Memory B cell (primary cell): ENCODE results near the gene SLC1A7.

Experiments
- ATAC-seq: fragments of 150-1000 bp; cut with Tn5 transposase; 2 replicates; pipeline ENCODE4 v1.10.0; 2021; ENCODE audit warnings: low read depth, mild to moderate bottlenecking, moderate library complexity
- DNase-seq, 2 donors: peaks; one replicate each; pipeline ENCODE4 v3.0.0; 2022; ENCODE audit warnings: low spot score in 2 of 2
- H3K27ac Mint-ChIP-seq: one replicate; pipeline ENCODE4 v1.8.0; 2022; ENCODE audit warnings: mild to moderate bottlenecking, moderate library complexity, mixed read lengths
- H3K27me3 Mint-ChIP-seq: one replicate; pipeline ENCODE4 v1.8.0; 2022; ENCODE audit warnings: mixed read lengths
- H3K36me3 Mint-ChIP-seq: one replicate; pipeline ENCODE4 v1.8.0; 2022; ENCODE audit warnings: mild to moderate bottlenecking, mixed read lengths
- H3K4me1 Mint-ChIP-seq: one replicate; pipeline ENCODE4 v1.8.0; 2022; ENCODE audit warnings: mixed read lengths
- H3K4me3 Mint-ChIP-seq: one replicate; pipeline ENCODE4 v1.8.0; 2022; ENCODE audit warnings: mild to moderate bottlenecking, moderate library complexity, mixed read lengths
- H3K9me3 Mint-ChIP-seq: one replicate; pipeline ENCODE4 v1.8.0; 2022; ENCODE audit warnings: mixed read lengths

Gene SLC1A7

DNA sequence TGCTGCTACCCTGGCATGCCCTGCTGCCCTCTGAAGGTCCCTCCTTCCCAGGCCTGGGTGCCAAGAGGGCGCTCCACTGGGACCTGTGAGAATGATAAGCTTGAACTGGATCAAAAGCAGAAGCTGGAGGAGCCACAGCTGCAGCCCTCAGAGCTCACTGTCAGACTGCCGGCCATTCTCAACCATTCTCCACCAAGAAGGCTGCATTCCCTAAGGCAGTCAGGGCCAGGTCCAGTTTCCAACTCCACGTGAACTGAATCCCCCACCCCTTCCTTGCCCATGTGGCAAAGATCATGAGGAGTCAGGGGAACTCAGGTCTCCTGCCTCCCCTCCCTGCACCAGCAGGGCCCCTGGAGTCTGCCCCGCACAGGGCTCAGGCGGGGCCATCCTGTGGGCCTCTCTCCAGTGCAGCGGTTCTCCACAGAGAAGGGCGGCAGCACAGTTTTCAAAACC lies 19.5 kb downstream of the SLC1A7 start:
- no peak for DNase-seq
- no peak overlapping the region for H3K4me3 Mint-ChIP-seq
- ATAC-seq = no peak
- H3K27me3 Mint-ChIP-seq = peaks cover 15% of the 10 kb centered on the region
- no peaks in the 10 kb centered on the region for H3K9me3 Mint-ChIP-seq
- no peaks in the 10 kb centered on the region for H3K4me1 Mint-ChIP-seq
- H3K27ac Mint-ChIP-seq = no peak overlapping the region
- no peaks in the 10 kb centered on the region for H3K36me3 Mint-ChIP-seq

DNA sequence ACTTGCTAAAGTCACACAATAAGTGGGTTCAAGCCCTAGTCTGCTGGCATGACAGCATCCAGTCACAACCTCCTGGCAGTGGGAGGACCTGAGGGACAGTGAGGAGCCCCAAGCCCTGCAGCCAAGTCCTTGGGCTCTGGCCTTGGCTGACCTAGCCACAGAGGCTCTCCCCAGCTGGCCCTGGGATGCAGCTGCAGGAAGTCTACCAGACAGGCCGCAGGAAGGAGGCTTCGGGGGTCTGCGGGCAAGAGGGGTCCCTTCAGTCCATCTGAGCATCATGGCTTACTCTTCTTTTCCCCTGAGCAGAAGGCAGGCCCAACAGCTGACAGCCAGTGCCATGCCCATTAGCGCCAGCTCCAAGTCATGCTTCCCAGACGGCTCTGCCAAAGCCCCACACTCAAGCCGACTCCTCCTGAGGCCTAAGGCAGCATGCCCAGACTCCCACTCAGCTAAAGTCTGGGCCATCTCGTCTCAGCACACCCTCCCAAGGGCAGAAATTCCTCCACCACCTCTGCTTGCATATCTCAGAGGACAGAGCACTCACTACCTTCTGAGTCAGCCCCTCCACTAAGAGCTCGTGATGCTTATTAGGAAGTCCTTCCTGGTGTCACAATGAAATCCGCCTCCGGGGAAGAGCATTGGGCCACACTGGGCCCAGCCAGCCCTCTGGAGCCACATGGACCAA lies 20.1 kb downstream of the SLC1A7 start:
- DNase-seq (no peak), ATAC-seq (no peak)
- Mint-ChIP-seq H3K27me3 (peaks cover 15% of the 10 kb centered on the region), H3K4me3 (no peak overlapping the region), H3K4me1 (no peaks in the 10 kb centered on the region), H3K9me3 (no peaks in the 10 kb centered on the region), H3K27ac (no peak overlapping the region), H3K36me3 (no peaks in the 10 kb centered on the region)

DNA sequence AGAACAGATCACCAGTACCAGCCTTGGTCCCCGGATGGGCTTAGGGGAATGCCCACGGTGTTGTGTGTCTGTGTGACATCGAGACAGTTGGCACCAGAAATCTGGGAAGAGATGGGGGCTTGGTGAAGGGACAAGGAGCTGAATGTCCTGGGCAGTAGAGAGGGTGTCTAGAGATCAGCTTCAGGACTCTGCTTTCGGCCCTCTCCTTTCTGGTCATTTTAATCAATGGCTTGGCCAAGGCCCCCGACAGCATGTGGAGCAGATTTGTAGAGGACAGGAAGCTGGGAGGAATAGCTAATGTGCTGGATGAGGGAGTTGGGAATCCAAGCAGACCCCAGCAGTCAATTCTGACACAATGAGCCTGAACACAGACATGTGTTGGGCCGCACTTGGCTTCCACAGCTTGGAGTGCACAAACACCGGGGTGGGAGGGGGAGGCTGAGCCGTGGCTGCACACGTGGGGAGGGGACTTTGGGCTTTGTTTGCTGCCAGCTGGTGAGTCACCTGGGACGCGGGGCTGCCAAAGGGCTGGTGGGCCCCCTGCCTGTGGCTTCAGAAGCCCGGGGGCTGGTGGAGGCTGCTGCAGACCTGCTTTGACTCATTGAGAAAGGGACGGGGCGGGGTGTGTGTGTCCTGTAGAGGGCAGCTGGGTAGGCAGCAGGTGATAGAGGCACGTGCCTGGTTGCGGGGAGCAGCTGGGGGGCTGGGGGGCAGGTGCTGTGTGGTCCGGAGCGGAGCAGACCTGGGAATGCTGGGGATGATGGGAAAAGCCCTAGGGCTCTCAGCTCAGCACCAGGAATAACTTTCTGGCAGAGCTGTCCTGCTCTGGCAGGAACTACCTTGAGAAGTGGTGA lies 20.9 kb downstream of the SLC1A7 start:
- Mint-ChIP-seq H3K36me3 (no peaks in the 10 kb centered on the region), H3K4me1 (no peaks in the 10 kb centered on the region), H3K4me3 (no peak overlapping the region), H3K9me3 (no peaks in the 10 kb centered on the region), H3K27me3 (peaks cover 21% of the 10 kb centered on the region), H3K27ac (no peak overlapping the region)
- DNase-seq (no peak), ATAC-seq (no peak)

DNA sequence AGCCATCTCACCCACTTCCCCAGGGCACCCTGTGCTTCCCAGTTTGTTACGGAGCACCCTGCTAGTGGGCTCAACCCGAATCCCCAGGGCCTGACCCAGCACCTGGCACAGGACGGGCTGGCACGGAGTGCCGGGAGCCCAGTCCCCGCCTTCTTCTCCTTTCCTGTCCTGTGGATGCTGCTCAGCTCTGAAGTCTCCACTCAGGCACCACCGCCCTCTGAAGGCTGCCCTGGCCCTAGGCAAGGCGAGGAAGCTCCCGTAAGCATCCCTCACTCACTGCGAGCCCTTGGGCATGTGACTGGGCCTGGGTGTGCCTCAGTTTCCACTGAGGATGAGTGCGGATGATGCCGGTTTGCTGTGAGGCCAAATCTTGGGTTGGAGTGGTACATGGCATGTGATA lies 21.8 kb downstream of the SLC1A7 start:
- Mint-ChIP-seq H3K27me3 (peaks cover 23% of the 10 kb centered on the region), H3K4me1 (no peaks in the 10 kb centered on the region), H3K36me3 (no peaks in the 10 kb centered on the region), H3K9me3 (no peaks in the 10 kb centered on the region), H3K4me3 (no peak overlapping the region), H3K27ac (no peak overlapping the region)
- DNase-seq = no peak
- no peak for ATAC-seq

DNA sequence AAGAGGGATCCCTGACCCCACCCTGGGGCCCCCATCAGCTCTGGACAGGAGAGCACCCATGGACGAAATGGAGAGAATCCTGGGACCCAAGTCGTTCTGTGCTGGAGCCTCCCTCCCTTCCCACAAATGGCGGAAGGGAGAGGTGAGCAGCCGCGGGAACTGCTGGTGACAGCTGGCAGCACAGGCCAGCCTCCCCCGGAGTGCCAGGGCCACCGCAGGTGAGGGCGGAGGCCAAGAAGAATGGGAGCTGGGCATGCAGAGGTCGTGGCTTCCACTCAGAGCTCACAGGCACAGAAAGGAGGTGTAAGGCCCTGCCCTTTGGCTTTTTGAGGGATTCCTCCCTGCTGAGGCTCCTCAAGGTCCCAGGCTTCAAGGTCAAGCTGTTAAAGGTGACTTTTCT lies 24.6 kb downstream of the SLC1A7 start:
- Mint-ChIP-seq H3K27ac (no peak overlapping the region), H3K4me1 (no peaks in the 10 kb centered on the region), H3K27me3 (peaks cover 31% of the 10 kb centered on the region), H3K4me3 (no peak overlapping the region), H3K9me3 (no peaks in the 10 kb centered on the region), H3K36me3 (no peaks in the 10 kb centered on the region)
- DNase-seq = no peak
- ATAC-seq = no peak

DNA sequence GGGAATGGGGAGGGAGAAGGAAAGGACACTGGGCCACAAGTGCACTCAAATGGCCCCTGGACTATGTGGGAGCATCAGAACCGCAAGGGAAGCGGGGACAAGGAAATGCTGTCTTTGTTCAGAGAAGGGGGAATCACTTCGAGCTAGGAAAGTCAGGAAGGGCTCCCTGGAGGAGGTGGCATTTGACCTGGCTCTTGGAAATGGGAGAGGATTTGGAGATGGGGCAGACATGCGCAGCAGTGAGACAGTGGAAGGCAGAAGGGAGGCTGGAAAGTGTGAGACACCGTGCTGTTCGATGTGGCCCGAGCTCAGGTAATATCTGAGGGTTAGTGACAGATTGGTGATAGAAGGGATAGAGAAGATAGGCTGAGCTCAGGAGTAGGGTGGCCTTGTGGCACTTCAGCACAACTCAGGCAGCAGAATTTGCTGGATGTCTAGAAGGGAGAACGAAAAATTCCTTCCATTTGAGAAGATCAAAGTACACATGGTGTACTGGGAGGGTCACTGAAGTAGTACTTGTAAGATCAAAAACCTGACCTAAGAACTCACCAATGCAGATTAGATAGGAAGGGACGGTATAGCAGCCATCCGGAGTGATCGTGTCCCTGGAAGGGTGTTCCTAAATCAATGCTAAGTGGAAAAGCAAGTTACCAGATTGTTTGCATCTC lies 25.4 kb downstream of the SLC1A7 start:
- H3K27ac Mint-ChIP-seq = no peak overlapping the region

DNA sequence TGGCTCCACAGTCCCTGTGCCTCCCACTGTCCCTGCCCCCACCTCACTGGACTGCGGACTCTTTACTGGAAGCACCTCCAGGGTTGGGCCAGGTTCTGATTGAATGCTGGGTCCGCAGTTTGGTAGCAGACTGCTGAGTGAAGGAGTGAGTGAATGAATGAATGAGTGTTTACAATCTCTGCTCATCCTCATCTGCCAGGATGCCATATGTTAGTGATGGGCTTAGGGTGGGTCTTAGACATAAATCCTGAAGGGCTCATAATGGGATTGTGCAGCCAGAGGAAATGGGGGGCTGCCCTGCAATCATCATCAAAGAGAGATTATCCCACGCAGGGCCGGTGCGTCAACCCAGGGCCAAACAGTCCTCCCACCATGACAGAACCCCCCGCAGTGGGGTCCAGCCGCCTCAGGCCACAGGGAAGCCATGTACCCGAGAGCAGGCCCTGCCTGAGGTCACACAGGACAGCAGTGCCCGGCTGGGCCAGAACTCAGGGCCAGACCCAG lies 26.1 kb downstream of the SLC1A7 start:
- H3K27ac Mint-ChIP-seq = no peak overlapping the region
- H3K27me3 Mint-ChIP-seq = peaks cover 32% of the 10 kb centered on the region
- DNase-seq (no peak), ATAC-seq (no peak)
- no peaks in the 10 kb centered on the region for H3K36me3 Mint-ChIP-seq
- H3K9me3 Mint-ChIP-seq = peaks cover 4% of the 10 kb centered on the region
- H3K4me1 Mint-ChIP-seq = no peaks in the 10 kb centered on the region
- H3K4me3 Mint-ChIP-seq = no peak overlapping the region

More for the DNA sequence above, 25.4 kb downstream of the SLC1A7 start:
- no peak for DNase-seq
- no peaks in the 10 kb centered on the region for H3K36me3 Mint-ChIP-seq
- H3K4me3 Mint-ChIP-seq = no peak overlapping the region
- H3K27me3 Mint-ChIP-seq = peaks cover 32% of the 10 kb centered on the region
- ATAC-seq = no peak
- peaks cover 4% of the 10 kb centered on the region for H3K9me3 Mint-ChIP-seq
- H3K4me1 Mint-ChIP-seq = no peaks in the 10 kb centered on the region

DNA sequence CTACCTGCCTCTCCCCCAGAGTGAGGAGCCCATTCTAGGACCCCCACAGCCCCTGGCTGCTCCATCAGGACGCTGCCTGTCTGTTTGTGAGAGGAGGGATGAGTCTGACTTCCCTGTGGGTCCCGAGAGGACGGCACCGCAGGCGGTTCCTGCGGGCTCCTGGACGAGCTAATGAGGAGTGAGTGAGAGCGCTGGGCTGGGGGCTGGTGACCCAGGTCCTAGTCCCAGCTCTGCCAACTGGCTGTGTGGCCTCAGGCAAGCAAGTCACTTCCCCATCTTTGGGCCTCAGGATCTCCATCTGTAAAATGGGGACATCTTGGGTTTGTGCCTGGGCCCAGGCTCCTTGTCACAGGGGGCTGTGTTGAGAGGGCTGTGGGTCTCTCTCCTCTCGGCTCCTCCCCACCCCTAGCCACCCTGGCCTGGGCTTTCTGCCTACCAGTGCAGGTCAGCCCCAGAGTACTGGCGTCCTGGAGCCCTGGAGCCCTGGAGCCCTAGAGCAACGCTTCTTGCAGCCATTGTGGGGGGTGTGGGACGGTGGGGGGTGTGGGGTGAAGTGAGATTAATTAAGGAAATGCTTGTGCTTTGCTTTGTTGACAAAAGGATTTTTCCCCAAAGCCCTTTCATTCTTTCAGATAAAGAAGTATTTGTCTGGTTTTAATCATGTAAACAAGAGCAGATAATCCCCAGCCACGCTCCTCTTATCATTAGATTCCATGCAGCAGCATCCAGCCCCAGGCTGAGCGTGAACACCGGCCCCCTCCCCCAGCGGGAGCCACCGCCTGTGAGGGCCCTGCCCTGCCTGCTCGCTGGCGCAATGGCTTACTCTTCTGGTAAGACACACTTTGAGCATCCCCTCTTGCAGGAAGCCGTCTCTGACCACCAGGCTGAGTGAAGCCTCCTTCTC lies 26.8 kb downstream of the SLC1A7 start:
- Mint-ChIP-seq H3K4me3 (no peak overlapping the region), H3K4me1 (no peaks in the 10 kb centered on the region), H3K36me3 (no peaks in the 10 kb centered on the region), H3K27me3 (peaks cover 30% of the 10 kb centered on the region), H3K9me3 (peaks cover 4% of the 10 kb centered on the region), H3K27ac (no peak overlapping the region)
- DNase-seq = no peak
- ATAC-seq = no peak

DNA sequence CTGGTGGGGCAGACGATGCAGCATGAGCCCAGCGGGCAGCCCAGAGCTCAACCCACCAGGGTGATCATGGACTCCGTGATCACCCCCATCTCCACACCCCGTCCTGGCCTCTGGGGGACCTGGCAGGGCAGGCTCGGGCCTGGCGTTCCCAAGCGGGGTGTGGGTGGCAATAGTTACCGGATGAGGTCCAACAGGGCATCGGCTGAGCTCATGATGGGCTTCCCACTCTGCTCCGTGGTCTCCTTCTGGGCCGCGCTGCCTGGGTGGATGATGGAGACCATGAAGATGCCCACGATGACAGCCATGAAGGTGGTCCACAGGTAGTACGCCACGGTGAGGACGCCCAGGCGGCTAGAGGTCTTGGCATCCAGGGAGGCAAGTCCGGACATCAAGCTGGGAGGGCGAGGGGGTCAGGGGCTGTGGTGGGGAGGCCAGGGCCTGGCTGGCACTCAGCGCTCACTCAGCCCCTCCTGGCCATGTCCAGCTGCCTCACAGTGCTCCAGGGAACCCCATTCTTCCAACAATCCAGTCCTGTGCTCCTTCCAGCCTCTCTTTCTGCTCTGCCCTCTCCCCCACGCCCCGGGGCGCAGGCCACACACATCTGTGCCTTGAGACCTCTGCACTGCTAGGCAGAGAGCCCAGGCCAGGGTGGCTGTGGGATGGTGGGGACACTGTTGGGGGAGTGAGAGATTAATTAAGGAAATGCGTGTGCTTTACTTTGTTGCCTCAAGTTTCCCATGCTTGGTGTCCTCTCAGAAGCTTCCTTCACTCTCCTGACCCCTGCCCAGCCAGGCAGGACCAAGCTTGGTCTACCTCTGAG lies 27.6 kb downstream of the SLC1A7 start:
- DNase-seq (no peak), ATAC-seq (no peak)
- no peaks in the 10 kb centered on the region for H3K36me3 Mint-ChIP-seq
- peaks cover 1% of the 10 kb centered on the region for H3K4me1 Mint-ChIP-seq
- no peak overlapping the region for H3K27ac Mint-ChIP-seq
- no peak overlapping the region for H3K4me3 Mint-ChIP-seq
- peaks cover 28% of the 10 kb centered on the region for H3K27me3 Mint-ChIP-seq
- H3K9me3 Mint-ChIP-seq = peaks cover 4% of the 10 kb centered on the region

DNA sequence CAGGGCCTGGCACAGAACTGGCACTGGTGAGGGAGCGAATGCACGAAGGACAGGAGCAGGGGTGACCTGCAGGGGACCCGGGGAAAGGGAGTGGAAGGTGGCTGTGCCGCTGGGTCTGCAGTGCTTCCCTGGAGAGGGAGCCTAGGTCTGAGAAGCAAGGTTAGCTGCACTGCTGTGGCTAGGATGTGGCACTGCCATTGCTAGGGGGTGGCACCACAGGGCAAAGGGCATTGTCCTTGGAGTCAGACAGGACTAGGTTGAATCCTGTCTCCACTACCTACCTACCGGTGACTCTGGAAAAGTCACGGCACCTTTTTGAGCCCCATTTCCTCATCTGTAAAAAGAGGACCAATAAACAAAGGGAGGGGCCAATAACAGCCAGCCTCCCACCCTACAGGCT lies 28.3 kb downstream of the SLC1A7 start:
- Mint-ChIP-seq H3K27me3 (peaks cover 29% of the 10 kb centered on the region), H3K4me3 (no peak overlapping the region), H3K4me1 (peaks cover 2% of the 10 kb centered on the region), H3K36me3 (no peaks in the 10 kb centered on the region), H3K27ac (no peak overlapping the region), H3K9me3 (peaks cover 4% of the 10 kb centered on the region)
- DNase-seq (no peak), ATAC-seq (no peak)

DNA sequence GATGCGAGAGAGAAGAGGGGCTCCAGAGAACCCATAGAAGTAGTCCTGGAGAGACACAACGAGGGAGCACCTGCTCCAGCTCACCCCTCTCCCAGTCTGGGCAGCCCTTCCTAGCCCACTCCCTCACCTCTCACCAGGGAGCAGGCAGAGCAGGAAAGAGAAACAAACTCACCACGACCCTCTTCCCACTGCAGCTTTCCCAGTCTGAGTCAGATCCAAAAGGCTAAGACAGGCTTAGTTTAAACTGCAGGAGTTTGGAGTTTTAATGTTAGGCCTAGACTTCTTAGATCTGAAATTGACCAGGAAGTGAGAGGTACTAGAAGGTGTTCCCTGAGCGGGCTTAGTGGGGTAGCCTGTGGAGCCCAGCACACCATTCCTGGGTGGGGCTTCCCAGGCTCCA lies 29.6 kb downstream of the SLC1A7 start:
- Mint-ChIP-seq H3K27me3 (peaks cover 29% of the 10 kb centered on the region), H3K4me1 (peaks cover 2% of the 10 kb centered on the region), H3K27ac (no peak overlapping the region), H3K9me3 (peaks cover 4% of the 10 kb centered on the region), H3K4me3 (no peak overlapping the region), H3K36me3 (no peaks in the 10 kb centered on the region)
- DNase-seq (no peak), ATAC-seq (no peak)

DNA sequence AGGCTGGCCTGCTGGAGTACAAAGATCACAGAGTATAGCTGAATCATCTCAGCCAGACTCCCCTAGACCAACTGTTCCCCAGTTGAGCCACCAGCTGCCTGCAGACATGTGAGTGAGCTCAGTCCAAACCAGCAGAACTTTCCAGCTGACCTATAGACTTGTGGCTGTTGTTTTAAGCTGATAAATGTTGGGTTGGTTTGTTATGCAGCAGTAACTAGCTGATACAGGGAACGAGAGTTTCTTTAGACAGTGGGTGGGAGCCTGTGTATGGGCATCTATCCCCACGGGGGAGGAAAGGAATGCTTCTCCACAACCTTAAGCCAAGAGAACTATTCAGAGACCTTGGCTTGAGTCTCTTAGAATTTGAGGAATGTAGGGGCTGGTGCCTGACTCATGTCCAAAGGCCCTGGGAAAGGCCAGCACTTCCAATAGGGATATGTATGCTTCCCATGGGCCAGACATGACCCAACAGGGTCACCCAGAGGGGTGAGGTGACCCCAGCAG lies 30.1 kb downstream of the SLC1A7 start:
- peaks cover 4% of the 10 kb centered on the region for H3K9me3 Mint-ChIP-seq
- H3K4me3 Mint-ChIP-seq = no peak overlapping the region
- H3K27me3 Mint-ChIP-seq = peaks cover 28% of the 10 kb centered on the region
- DNase-seq (no peak), ATAC-seq (no peak)
- H3K36me3 Mint-ChIP-seq = no peaks in the 10 kb centered on the region
- no peak overlapping the region for H3K27ac Mint-ChIP-seq
- H3K4me1 Mint-ChIP-seq = peaks cover 2% of the 10 kb centered on the region

DNA sequence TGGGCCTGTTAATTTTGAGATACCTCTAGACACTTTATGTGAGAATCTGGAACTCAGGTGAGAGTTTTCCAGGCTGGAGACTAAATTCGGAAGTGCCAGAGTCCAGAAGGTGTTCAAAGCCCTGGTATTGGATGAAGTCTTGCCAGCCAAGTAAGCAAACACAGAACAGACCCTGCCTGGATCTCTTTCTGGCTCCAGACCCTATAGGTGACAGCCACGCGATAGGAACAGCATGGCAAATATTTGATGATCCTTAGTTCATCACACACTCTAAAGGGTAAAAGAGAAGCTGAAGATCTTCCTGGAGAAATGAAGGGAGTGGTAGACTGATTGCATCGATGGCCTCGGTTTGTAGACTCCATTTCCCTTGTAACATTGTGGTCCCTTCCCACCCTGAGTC lies 30.7 kb downstream of the SLC1A7 start:
- Mint-ChIP-seq H3K27me3 (peaks cover 22% of the 10 kb centered on the region), H3K4me1 (peaks cover 2% of the 10 kb centered on the region), H3K36me3 (no peaks in the 10 kb centered on the region), H3K4me3 (no peak overlapping the region), H3K9me3 (peaks cover 4% of the 10 kb centered on the region), H3K27ac (no peak overlapping the region)
- ATAC-seq (no peak), DNase-seq (no peak)
